ENCODE results near the gene KRTAP20-3. TPM values are rescaled to one million over a fixed set of nuclear protein-coding genes. Genes with fewer than 3 reads are reported as not detected.

Gene KRTAP20-3
- total RNA-seq, 1 donor from 2014 or later, result not detected

DNA sequence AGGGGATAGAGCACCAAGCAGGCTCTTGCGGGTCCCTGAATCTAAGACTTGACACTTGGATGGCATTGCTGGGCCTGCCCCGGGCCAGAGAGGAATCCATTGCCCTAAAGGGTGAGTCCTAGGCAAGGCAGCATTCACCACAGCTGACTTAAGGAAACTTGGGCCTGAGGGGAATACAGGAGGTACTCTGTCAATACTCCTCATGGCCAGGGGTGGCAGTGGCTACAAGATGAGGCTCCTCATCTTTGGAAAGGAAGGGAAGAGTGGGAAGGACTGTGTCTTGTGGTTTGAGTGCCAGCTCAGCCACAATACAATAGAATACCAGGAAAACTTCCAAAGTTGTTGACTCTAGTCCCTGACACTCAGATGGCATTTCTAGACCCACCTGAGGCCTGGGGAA lies 36.7 kb upstream of the KRTAP20-3 start:
- no peak overlapping the region for H3K27ac ChIP-seq (ENCODE audit: low read depth, low read length)
- H3K4me1 ChIP-seq (ENCODE audit: insufficient read depth, low read length), result no peaks in the 10 kb centered on the region
- H3K27me3 ChIP-seq (ENCODE audit: insufficient read depth, low read length), result no peaks in the 10 kb centered on the region
- Mint-ChIP-seq H3K27ac (ENCODE audit: unreplicated experiment) (no peak overlapping the region), H3K4me1 (ENCODE audit: low read depth, unreplicated experiment) (no peaks in the 10 kb centered on the region), H3K36me3 (ENCODE audit: low read depth, unreplicated experiment) (no peaks in the 10 kb centered on the region), H3K27me3 (ENCODE audit: low read depth, unreplicated experiment) (no peaks in the 10 kb centered on the region), H3K4me3 (ENCODE audit: unreplicated experiment) (no peak overlapping the region), H3K9me3 (ENCODE audit: unreplicated experiment) (no peaks in the 10 kb centered on the region)
- no peak overlapping the region for H2AFZ ChIP-seq (ENCODE audit: low read depth, low read length)
- no peak overlapping the region for H3K9ac ChIP-seq (ENCODE audit: low read length)
- no peaks in the 10 kb centered on the region for H3K79me2 ChIP-seq (ENCODE audit: insufficient read depth, low read length)
- FAIRE-seq (no peak), DNase-seq (ENCODE audit: low read depth) (no peak)
- TF ChIP-seq, protein P1, sequence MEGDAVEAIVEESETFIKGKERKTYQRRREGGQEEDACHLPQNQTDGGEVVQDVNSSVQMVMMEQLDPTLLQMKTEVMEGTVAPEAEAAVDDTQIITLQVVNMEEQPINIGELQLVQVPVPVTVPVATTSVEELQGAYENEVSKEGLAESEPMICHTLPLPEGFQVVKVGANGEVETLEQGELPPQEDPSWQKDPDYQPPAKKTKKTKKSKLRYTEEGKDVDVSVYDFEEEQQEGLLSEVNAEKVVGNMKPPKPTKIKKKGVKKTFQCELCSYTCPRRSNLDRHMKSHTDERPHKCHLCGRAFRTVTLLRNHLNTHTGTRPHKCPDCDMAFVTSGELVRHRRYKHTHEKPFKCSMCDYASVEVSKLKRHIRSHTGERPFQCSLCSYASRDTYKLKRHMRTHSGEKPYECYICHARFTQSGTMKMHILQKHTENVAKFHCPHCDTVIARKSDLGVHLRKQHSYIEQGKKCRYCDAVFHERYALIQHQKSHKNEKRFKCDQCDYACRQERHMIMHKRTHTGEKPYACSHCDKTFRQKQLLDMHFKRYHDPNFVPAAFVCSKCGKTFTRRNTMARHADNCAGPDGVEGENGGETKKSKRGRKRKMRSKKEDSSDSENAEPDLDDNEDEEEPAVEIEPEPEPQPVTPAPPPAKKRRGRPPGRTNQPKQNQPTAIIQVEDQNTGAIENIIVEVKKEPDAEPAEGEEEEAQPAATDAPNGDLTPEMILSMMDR (IDR thresholded peaks at IDR 0.05; ENCODE audit: insufficient read depth, low read depth, low read length), result no peak
- TF ChIP-seq EZH2 (IDR thresholded peaks at IDR 0.05; ENCODE audit: insufficient read depth, low read length), result no peak
- H3K4me2 ChIP-seq (ENCODE audit: low read length), result no peak overlapping the region
- no peaks in the 10 kb centered on the region for H4K20me1 ChIP-seq (ENCODE audit: insufficient read depth, low read length)
- H3K4me3 ChIP-seq (ENCODE audit: insufficient read depth, low read depth, low read length), result no peak overlapping the region
- no peaks in the 10 kb centered on the region for H3K36me3 ChIP-seq (ENCODE audit: insufficient read depth, low read length)
- peaks cover 2% of the 10 kb centered on the region for H3K9me3 ChIP-seq (ENCODE audit: insufficient read depth, low read depth, low read length)

DNA sequence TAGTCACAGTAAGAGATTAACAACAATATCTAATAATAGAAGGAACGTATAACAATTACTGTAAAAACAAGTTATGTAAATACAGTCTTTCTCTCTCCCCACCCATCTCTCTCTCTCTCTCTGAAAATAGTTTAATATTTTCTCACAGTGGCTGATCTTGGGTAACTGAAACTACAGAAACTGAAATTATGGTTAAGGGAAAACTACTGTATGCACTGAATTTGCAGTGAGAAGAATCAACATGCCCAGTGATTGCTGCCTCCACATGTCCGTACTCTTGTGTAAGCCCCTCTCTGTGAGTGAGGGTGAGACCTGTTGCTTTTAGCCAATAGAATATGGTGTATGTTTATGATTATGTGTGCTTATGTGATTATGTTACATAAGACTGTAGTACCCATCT lies 30.5 kb upstream of the KRTAP20-3 start:
- Mint-ChIP-seq H3K27ac (ENCODE audit: unreplicated experiment) (no peak overlapping the region), H3K36me3 (ENCODE audit: low read depth, unreplicated experiment) (no peaks in the 10 kb centered on the region), H3K27me3 (ENCODE audit: low read depth, unreplicated experiment) (no peaks in the 10 kb centered on the region), H3K4me3 (ENCODE audit: unreplicated experiment) (no peak overlapping the region), H3K4me1 (ENCODE audit: low read depth, unreplicated experiment) (no peaks in the 10 kb centered on the region), H3K9me3 (ENCODE audit: unreplicated experiment) (no peaks in the 10 kb centered on the region)
- no peaks in the 10 kb centered on the region for H4K20me1 ChIP-seq (ENCODE audit: insufficient read depth, low read length)
- TF ChIP-seq, protein P1 (IDR thresholded peaks at IDR 0.05; ENCODE audit: insufficient read depth, low read depth, low read length), result no peak
- TF ChIP-seq EZH2 (IDR thresholded peaks at IDR 0.05; ENCODE audit: insufficient read depth, low read length), result no peak
- H3K4me2 ChIP-seq (ENCODE audit: low read length), result no peak overlapping the region
- no peak overlapping the region for H3K27ac ChIP-seq (ENCODE audit: low read depth, low read length)
- H2AFZ ChIP-seq (ENCODE audit: low read depth, low read length), result no peak overlapping the region
- H3K36me3 ChIP-seq (ENCODE audit: insufficient read depth, low read length), result no peaks in the 10 kb centered on the region
- no peak overlapping the region for H3K4me3 ChIP-seq (ENCODE audit: insufficient read depth, low read depth, low read length)
- no peaks in the 10 kb centered on the region for H3K4me1 ChIP-seq (ENCODE audit: insufficient read depth, low read length)
- no peaks in the 10 kb centered on the region for H3K27me3 ChIP-seq (ENCODE audit: insufficient read depth, low read length)
- DNase-seq (ENCODE audit: low read depth), result no peak
- no peaks in the 10 kb centered on the region for H3K79me2 ChIP-seq (ENCODE audit: insufficient read depth, low read length)
- FAIRE-seq, result no peak
- H3K9me3 ChIP-seq (ENCODE audit: insufficient read depth, low read depth, low read length), result peaks cover 5% of the 10 kb centered on the region
- no peak overlapping the region for H3K9ac ChIP-seq (ENCODE audit: low read length)

DNA sequence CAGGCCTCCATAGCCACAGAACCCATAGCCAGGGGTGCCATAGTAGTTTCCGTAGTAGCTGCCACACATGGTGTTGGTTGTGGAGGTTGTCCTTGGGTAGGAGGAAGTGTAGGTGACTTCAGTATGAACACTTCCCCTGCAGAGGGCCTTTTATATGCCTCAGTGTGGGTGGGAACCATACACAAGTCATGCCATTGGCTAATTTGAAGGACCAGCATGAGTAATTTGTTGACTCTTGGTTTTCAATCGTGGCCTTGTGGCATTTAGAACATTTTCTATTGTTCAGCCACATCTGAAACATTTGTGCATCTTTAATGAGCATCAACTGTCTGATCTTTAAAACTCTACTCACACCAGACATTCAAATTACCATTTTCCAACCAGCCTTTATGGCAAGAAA lies 28.8 kb upstream of the KRTAP20-3 start, which contains the start of gene KRTAP6-1:
KRTAP6-1 (minus strand) TSS at position 95 of the 400 bp plus-strand sequence; CDS start at position 69, 26 bp downstream.
- Histone ChIP-seq H3K79me2 (ENCODE audit: insufficient read depth, low read length) (no peaks in the 10 kb centered on the region), H3K36me3 (ENCODE audit: insufficient read depth, low read length) (no peaks in the 10 kb centered on the region)
- no peak for TF ChIP-seq EZH2 (IDR thresholded peaks at IDR 0.05; ENCODE audit: insufficient read depth, low read length)
- TF ChIP-seq, protein P1 (IDR thresholded peaks at IDR 0.05; ENCODE audit: insufficient read depth, low read depth, low read length), result no peak

More for the DNA sequence above, 28.8 kb upstream of the KRTAP20-3 start, which contains the start of gene KRTAP6-1:
- H3K9ac ChIP-seq (ENCODE audit: low read length), result no peak within 1 kb of the TSS
- no peak within 1 kb of the TSS for H3K4me3 ChIP-seq (ENCODE audit: insufficient read depth, low read depth, low read length)
- no peaks in the 10 kb centered on the region for H3K36me3 Mint-ChIP-seq (ENCODE audit: low read depth, unreplicated experiment)
- no peaks in the 10 kb centered on the region for H3K9me3 Mint-ChIP-seq (ENCODE audit: unreplicated experiment)
- H3K27ac Mint-ChIP-seq (ENCODE audit: unreplicated experiment), result no peak within 1 kb of the TSS
- no peaks in the 10 kb centered on the region for H3K4me1 ChIP-seq (ENCODE audit: insufficient read depth, low read length)
- no peak within 1 kb of the TSS for H3K4me3 Mint-ChIP-seq (ENCODE audit: unreplicated experiment)
- H3K9me3 ChIP-seq (ENCODE audit: insufficient read depth, low read depth, low read length), result peaks cover 5% of the 10 kb centered on the region
- FAIRE-seq (no peak), DNase-seq (ENCODE audit: low read depth) (no peak)
- no peaks in the 10 kb centered on the region for H3K4me1 Mint-ChIP-seq (ENCODE audit: low read depth, unreplicated experiment)
- H3K27me3 ChIP-seq (ENCODE audit: insufficient read depth, low read length), result no peaks in the 10 kb centered on the region
- H3K27ac ChIP-seq (ENCODE audit: low read depth, low read length), result no peak within 1 kb of the TSS
- H3K27me3 Mint-ChIP-seq (ENCODE audit: low read depth, unreplicated experiment), result no peaks in the 10 kb centered on the region
- no peaks in the 10 kb centered on the region for H4K20me1 ChIP-seq (ENCODE audit: insufficient read depth, low read length)
- H2AFZ ChIP-seq (ENCODE audit: low read depth, low read length), result no peak within 1 kb of the TSS
- no peak within 1 kb of the TSS for H3K4me2 ChIP-seq (ENCODE audit: low read length)
